Panc1 (cell line): ENCODE measurements around the gene COPB2.

Experiments
- CTCF ChIP-seq: fragments of 450-650 bp; IDR thresholded peaks from 2 replicates; pipeline ENCODE4 v1.5.1; 2017; ENCODE audit warnings: mild to moderate bottlenecking
- POLR2AphosphoS5 ChIP-seq: IDR thresholded peaks from 2 replicates; pipeline ENCODE4 v1.6.1; 2012; ENCODE audit warnings: mild to moderate bottlenecking, low read depth, low read length, moderate library complexity
- REST ChIP-seq, 2 experiments: IDR thresholded peaks; 2 replicates each; pipeline ENCODE4 v1.6.1; 2011 to 2012; ENCODE audit warnings: low read depth in 2 of 2, control low read depth in 1 of 2, low read length in 1 of 2, mild to moderate bottlenecking in 1 of 2, moderate library complexity in 1 of 2; ENCODE audit not compliant: insufficient read depth in 1 of 2

- TF ChIP-seq CTCF, result no peak
- no peak for TF ChIP-seq REST (IDR thresholded peaks at IDR 0.05; ENCODE audit: insufficient read depth in 1 of 2, low read depth in 2 of 2, low read length in 1 of 2)
- no peak for TF ChIP-seq POLR2AphosphoS5
Observed at GRCh38 chr3:139355891-139356290, 33.6 kb downstream of the COPB2 start.
